ENCODE data around the gene ADAMTSL2.

The ADAMTSL2 gene

GRCh38 chr9:133584559-133585476, 50.3 kb downstream of the ADAMTSL2 start:
- in situ Hi-C loops (cut with MboI; ENCODE audit: low sequenced_read_pairs) = no loop called here

DNA sequence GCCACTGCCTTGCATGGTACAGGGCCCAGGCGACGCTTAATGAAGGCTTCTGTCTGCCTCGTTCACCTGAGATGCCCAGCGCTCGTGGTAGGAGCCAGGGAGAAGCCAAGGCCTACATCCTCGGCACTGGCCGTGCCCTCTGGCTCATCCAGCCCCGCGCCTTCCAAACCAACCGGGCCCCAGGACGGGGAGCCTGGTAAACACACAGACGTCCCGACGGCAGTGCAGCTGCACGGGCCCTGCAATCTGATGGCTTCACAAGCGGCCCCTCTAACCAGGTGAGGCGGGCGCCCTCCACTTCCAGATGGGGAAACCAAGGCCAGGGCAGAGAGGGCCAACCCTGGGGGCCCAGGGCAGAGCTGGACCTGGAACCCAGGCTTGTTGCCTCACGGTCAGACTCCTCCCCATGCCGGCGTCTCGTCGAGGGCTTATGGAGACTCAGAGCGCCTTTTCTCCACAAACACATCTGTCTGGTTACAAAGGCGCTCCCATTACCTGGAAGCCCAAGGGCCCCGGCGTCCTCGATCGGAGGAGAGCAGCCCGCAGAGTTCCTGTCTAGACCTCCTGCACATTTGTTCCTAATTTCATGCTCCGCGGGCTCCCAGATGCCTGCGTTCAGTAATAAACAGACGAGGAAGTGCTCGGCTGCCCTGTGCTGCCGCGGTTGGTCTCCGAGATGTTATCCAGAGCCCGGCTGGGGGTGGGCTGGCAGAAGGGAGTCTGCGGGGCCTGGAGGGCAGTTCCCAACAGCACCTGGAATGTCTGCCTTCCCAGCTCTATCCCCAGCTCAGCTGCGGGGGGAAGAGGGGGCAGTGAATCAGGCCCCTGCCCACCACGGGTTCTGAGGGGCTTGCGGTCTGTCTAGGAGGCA, 51.2 kb downstream of the ADAMTSL2 start:
- in situ Hi-C loops (cut with MboI; ENCODE audit: low sequenced_read_pairs) = no loop called here

- in situ Hi-C loops (cut with MboI; ENCODE audit: low sequenced_read_pairs) = no loop called here
Measured at GRCh38 chr9:133587051-133587450, 52.5 kb downstream of the ADAMTSL2 start.

- in situ Hi-C loops (cut with MboI; ENCODE audit: low sequenced_read_pairs) = no loop called here
Measured at GRCh38 chr9:133587466-133587865, 53.0 kb downstream of the ADAMTSL2 start.

GRCh38 chr9:133589454-133590227, 55.1 kb downstream of the ADAMTSL2 start:
- in situ Hi-C loops (cut with MboI; ENCODE audit: low sequenced_read_pairs) = no loop called here

GRCh38 chr9:133590231-133590855, 55.8 kb downstream of the ADAMTSL2 start:
- in situ Hi-C loops (cut with MboI; ENCODE audit: low sequenced_read_pairs) = no loop called here

GRCh38 chr9:133591116-133591910, 56.8 kb downstream of the ADAMTSL2 start:
- in situ Hi-C loops (cut with MboI; ENCODE audit: low sequenced_read_pairs) = no loop called here

- in situ Hi-C loops (cut with MboI; ENCODE audit: low sequenced_read_pairs) = no loop called here
Measured at GRCh38 chr9:133591985-133592384, 57.5 kb downstream of the ADAMTSL2 start.

DNA sequence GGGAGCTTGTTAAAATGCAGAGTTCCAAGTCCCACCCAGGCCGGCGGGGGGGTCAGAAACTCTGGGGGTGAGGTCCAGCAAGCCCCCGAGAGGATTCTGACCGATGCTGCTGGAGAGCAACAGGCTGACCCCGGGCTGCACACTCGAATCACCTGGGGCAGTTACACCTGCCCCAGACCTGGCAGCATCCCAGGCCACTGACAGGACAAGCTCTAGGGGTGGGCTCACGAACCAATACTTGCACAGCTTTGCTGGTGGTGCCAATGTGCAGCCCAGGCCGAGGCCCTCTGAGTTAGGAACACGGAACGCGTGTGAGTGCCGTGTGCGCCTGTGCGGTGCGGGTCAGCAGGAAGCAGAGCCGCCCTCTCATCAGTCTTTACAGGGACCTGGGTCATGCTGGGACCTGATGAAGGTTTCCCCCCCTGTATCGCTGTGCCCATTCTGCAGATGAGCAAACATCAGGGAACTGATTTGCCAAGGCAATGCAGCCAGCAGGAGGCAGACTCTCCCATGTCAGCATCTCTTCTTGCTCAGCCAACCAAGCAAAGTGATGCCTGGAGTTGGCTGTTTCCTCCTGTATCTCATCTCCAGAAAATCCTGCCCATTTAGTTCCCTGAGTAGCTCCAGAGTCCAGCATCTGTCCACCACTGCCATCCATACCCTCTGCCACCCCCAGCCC, 58.4 kb downstream of the ADAMTSL2 start:
- in situ Hi-C loops (cut with MboI; ENCODE audit: low sequenced_read_pairs) = no loop called here

GRCh38 chr9:133593587-133594253, 59.2 kb downstream of the ADAMTSL2 start:
- in situ Hi-C loops (cut with MboI; ENCODE audit: low sequenced_read_pairs) = no loop called here

GRCh38 chr9:133594310-133594709, 59.8 kb downstream of the ADAMTSL2 start:
- in situ Hi-C loops (cut with MboI; ENCODE audit: low sequenced_read_pairs) = no loop called here

- in situ Hi-C loops (cut with MboI; ENCODE audit: low sequenced_read_pairs) = no loop called here
Measured at GRCh38 chr9:133595910-133596309, 61.4 kb downstream of the ADAMTSL2 start.

DNA sequence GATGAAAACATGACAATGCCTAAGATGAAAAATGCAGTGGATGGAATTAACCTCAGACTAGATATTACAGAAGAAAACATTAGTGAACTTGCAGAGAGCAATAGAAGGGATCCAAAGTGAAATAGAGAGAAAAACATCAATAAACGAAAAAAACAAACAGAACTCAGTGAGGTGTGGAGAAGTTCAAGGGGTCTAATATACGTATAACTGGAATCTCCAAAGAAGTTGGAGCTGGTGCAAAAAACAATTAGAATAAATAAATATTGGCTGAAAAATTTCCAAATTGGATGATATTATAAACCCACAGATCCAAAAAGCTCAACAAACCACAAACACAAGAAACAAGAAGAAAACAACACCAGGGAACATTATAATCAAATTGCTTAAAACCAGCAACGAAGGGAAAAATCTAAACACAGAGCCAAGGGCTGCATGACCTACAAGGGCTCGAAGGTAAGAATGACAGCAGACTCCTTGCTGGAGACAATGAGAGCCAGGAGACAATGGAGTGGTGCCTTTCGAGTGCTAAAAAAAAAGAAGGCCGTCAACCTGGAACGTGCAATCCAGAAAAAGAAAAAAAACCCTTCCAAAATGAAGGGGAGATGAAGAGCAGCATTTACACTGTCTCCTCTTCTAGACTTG, 62.9 kb downstream of the ADAMTSL2 start:
- in situ Hi-C loops (cut with MboI; ENCODE audit: low sequenced_read_pairs) = no loop called here

- in situ Hi-C loops (cut with MboI; ENCODE audit: low sequenced_read_pairs) = no loop called here
Measured at GRCh38 chr9:133598978-133599377, 64.5 kb downstream of the ADAMTSL2 start.

- in situ Hi-C loops (cut with MboI; ENCODE audit: low sequenced_read_pairs) = no loop called here
Measured at GRCh38 chr9:133599470-133600173, 65.1 kb downstream of the ADAMTSL2 start.

GRCh38 chr9:133600739-133601138, 66.2 kb downstream of the ADAMTSL2 start:
- in situ Hi-C loops (cut with MboI; ENCODE audit: low sequenced_read_pairs) = no loop called here

DNA sequence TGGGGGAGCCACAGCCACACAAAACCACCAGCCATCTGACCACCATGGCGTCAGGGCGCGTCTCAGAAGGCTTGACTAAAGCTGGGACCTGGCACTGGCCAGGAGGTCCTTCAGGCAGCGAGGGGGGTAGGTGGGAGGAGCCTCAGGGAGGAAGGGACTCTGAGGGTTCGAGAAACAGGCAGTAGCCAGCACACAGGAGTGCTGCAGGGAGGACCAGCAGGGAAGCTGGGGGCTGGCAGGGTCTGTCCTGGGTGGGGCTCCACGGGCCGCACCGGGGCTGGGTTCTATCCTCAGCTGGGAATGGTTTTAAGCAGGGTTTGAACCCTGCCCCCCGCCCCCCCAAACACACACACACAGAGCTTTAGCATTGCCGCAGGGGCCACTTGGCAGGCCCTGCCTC, 67.2 kb downstream of the ADAMTSL2 start:
- in situ Hi-C loops (cut with MboI; ENCODE audit: low sequenced_read_pairs) = no loop called here

DNA sequence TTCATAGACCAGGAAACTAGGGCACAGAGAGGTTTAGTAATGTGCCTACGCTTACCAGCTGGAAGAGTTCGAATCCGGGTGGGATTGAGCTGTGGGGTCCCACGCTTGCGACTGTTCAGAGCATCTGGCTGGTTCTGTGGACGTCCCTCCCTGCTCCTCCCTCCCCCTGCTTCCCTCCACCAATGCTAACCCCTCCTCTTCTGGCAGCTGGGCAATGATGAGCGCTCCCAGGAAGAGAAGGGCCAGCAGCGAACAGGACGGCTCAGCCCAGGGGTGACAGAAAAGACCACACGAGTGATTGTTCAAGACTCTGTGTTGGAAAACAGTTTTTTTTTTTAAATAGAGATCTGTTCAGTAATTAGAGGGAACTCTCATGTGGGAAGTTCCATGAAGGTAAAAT, 67.8 kb downstream of the ADAMTSL2 start:
- in situ Hi-C loops (cut with MboI; ENCODE audit: low sequenced_read_pairs) = no loop called here

Measured in hTERT RPE-1 (cell line).